Stimulated activated CD4-positive, alpha-beta T cell treated with anti-CD3 and anti-CD28 coated beads, Interleukin-1b, Interleukin-23, amount 100 ng/mL, for 1 hour (primary cell): ENCODE data around the gene MMP10.

Experiments used
- DNase-seq, 2 donors: peaks; one replicate each; pipeline ENCODE4 v3.0.0-alpha.2; 2020; ENCODE audit warnings: low read depth in 2 of 2

The MMP10 gene

GRCh38 chr11:102727890-102728289 is 52.5 kb downstream of the MMP10 start:
- no peak for DNase-seq

- DNase-seq = no peak
Measured at GRCh38 chr11:102724904-102725500, 55.4 kb downstream of the MMP10 start, which contains the start of gene MMP8. MMP8 (minus strand) TSS chr11:102724954; CDS start chr11:102724855, 99 bp downstream.

DNA sequence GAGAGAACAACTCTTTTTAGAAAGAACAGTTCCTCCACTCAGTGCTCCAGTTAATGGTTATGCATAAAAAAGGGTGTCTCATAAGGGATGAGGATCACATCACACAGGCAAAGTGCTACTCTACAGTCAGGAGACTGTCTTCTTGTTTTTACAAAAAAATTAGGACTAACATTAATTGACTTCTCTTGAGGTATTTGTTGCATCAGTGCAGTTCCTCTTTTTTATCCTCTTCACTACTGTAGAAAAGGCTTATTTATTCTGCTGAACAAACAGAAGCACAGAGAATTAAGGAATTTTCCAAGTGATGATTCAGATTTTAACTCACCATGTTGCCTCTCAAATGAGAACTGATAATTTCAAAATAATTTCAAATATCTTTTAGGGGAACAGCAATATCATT is 57.6 kb downstream of the MMP10 start:
- no peak for DNase-seq
